OCI-LY3 (cell line): ENCODE data around the gene DNAJC17.

Source experiments
- CTCF ChIP-seq: fragments of 200-600, 300-600 bp; sonication (generic); IDR thresholded peaks from 2 replicates; pipeline ENCODE4 v1.5.1; 2014; ENCODE audit warnings: antibody characterized with exemption, low read length, low read depth
- EZH2phosphoT487 ChIP-seq: fragments of 200-600 bp; shearing (Covaris generic); IDR thresholded peaks from 2 replicates; pipeline ENCODE4 v1.6.1; 2018; ENCODE audit warnings: antibody characterized with exemption, mixed run types, low read depth

DNA sequence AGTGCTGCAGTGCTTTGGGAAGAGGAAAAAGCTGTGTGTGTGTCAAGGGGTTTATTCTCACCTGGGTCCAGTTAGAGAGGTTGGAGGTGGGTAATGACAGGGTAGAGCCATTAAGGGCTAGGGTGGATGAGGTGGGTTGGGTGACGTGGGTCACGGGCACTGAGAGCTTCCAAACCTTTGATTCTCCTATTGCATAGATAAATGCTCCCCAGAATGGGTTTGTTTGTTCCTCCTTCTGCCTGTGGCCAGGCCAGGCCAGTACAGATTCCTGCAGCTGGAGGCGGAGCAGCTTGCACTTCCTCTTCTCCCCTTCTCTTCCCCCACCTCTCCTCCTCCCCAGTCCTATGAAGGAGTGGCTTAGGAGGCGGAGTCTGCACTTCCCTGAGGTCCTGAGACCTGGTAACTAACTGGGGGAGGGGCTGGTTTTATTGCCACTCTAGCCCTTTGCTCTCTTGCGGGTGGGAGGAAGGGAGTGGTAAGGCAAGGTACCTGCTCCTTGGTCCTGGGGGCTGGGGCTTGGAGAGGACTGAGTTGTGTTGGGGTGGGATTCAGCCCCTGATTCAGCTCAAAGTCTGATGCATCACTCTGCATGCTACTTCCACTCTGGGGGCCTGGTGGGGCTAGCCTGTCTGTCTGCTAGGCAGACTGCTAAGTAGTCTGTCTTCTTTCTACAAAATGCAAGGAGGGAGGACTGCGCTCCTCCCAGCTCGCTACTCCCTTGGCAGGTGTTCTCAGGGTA, 40.1 kb upstream of the DNAJC17 start:
- TF ChIP-seq CTCF (no peak), EZH2phosphoT487 (no peak)
